GM12878 (cell line): ENCODE measurements around the gene RALGAPB.

ENCODE experiments used
- CHD4 ChIP-seq: fragments of 200-600 bp; sonication (generic); IDR thresholded peaks from 2 replicates; pipeline ENCODE4 v1.6.1; 2016; ENCODE audit warnings: mild to moderate bottlenecking
- MXI1 ChIP-seq: fragments of 150-350 bp; IDR thresholded peaks from 2 replicates; pipeline ENCODE4 v1.6.1; 2011; ENCODE audit warnings: low read depth, mild to moderate bottlenecking, inconsistent platforms, low read length, improper control_type of control experiment
- MYC ChIP-seq: IDR thresholded peaks from 2 replicates; pipeline ENCODE4 v1.6.1; 2011; ENCODE audit warnings: mild to moderate bottlenecking, low read length, moderate library complexity, inconsistent platforms; ENCODE audit not compliant: insufficient read depth, insufficient replicate concordance, insufficient read length, severe bottlenecking
- TF ChIP-seq, protein P1 (sequence below): fragments of 450-650 bp; formaldehyde crosslinking; IDR thresholded peaks from 2 replicates; pipeline ENCODE4 v1.4.0; 2020; ENCODE audit warnings: mild to moderate bottlenecking, moderate library complexity
- TF ChIP-seq, protein P2 (sequence below), 3 experiments: IDR thresholded peaks in 2 of 3; conservative IDR thresholded peaks in 1 of 3; 2 replicates each; pipeline ENCODE4 v1.5.1; 2011; ENCODE audit warnings: low read depth in 3 of 3, low read length in 3 of 3, mild to moderate bottlenecking in 3 of 3, control low read depth in 2 of 3, moderate library complexity in 2 of 3, inconsistent platforms in 1 of 3, mixed read lengths in 1 of 3; ENCODE audit not compliant: control insufficient read depth in 2 of 3, insufficient read depth in 1 of 3; ENCODE audit errors: extremely low read depth in 1 of 3

GRCh38 chr20:38547288-38548085 is 74.8 kb downstream of the RALGAPB start:
- TF ChIP-seq CHD4, result no peak
- TF ChIP-seq, protein P1, sequence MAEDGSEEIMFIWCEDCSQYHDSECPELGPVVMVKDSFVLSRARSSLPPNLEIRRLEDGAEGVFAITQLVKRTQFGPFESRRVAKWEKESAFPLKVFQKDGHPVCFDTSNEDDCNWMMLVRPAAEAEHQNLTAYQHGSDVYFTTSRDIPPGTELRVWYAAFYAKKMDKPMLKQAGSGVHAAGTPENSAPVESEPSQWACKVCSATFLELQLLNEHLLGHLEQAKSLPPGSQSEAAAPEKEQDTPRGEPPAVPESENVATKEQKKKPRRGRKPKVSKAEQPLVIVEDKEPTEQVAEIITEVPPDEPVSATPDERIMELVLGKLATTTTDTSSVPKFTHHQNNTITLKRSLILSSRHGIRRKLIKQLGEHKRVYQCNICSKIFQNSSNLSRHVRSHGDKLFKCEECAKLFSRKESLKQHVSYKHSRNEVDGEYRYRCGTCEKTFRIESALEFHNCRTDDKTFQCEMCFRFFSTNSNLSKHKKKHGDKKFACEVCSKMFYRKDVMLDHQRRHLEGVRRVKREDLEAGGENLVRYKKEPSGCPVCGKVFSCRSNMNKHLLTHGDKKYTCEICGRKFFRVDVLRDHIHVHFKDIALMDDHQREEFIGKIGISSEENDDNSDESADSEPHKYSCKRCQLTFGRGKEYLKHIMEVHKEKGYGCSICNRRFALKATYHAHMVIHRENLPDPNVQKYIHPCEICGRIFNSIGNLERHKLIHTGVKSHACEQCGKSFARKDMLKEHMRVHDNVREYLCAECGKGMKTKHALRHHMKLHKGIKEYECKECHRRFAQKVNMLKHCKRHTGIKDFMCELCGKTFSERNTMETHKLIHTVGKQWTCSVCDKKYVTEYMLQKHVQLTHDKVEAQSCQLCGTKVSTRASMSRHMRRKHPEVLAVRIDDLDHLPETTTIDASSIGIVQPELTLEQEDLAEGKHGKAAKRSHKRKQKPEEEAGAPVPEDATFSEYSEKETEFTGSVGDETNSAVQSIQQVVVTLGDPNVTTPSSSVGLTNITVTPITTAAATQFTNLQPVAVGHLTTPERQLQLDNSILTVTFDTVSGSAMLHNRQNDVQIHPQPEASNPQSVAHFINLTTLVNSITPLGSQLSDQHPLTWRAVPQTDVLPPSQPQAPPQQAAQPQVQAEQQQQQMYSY (CRISPR knock-in tag), result no peak
- TF ChIP-seq MXI1, result no peak
- TF ChIP-seq, protein P2, sequence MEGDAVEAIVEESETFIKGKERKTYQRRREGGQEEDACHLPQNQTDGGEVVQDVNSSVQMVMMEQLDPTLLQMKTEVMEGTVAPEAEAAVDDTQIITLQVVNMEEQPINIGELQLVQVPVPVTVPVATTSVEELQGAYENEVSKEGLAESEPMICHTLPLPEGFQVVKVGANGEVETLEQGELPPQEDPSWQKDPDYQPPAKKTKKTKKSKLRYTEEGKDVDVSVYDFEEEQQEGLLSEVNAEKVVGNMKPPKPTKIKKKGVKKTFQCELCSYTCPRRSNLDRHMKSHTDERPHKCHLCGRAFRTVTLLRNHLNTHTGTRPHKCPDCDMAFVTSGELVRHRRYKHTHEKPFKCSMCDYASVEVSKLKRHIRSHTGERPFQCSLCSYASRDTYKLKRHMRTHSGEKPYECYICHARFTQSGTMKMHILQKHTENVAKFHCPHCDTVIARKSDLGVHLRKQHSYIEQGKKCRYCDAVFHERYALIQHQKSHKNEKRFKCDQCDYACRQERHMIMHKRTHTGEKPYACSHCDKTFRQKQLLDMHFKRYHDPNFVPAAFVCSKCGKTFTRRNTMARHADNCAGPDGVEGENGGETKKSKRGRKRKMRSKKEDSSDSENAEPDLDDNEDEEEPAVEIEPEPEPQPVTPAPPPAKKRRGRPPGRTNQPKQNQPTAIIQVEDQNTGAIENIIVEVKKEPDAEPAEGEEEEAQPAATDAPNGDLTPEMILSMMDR (IDR thresholded peaks at IDR 0.05 in 2 of 3, conservative IDR thresholded peaks at IDR 0.05 in 1 of 3; ENCODE audit: control insufficient read depth in 2 of 3, extremely low read depth in 1 of 3, insufficient read depth in 1 of 3, low read depth in 3 of 3, low read length in 3 of 3), result no peak
- no peak for TF ChIP-seq MYC
